ENCODE data around the gene CCDC142. TPM values are rescaled to one million over a fixed set of nuclear protein-coding genes. Genes with fewer than 3 reads are reported as not detected.
"Not testable (repeated sequence)": the region's sequence is repeated elsewhere in the genome, so short reads cannot be mapped to it uniquely, and the experiment has no call there.

CCDC142 gene
- polyA plus RNA-seq, 1 of the 3 experiments (the other 2 are of a cell fraction): 8.7 TPM

DNA sequence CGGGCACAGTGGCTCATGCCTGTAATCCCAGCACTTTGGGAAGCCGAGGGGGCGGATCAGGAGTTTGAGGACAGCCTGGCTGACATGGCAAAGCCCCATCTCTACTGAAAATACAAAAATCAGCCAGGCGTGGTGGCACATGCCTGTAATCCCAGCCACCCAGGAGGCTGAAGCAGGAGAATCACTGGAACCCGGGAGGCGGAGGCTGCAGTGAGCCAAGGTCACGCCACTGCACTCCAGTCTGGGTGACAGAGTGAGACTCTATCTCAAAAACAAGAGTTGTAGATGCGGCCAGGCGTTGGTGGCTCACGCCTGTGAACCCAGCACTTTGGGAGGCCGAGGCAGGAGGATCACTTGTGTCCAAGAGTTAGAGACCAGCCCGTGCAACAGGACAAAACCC is 12.1 kb downstream of the CCDC142 start:
- CTCF ChIA-PET: interaction anchor here (1.0 to 2.6 kb wide), 2 partner anchors 12 to 61 kb away, joined by 4 to 20 read pairs; partner anchors contain the start of genes CCDC142 and TTC31

DNA sequence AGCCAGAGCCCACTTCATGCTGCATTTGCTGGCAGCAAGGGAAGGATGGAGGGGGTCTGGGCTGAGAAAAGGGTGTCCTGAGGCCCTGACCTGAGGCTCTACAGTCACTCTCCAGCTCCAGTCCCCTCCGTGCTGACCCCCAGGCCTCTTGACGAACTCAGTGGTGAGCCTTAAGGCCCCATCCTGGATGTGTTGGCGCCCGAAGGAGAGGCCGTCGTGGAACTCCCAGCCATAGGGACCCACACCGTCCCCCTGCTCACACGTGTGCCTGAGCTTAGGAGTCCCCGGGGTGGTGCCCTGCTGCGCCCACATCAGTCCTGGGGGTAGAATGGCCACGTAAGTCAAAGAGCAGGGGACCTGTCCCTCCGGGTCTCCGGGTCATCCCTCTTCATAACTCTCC is 18.4 kb downstream of the CCDC142 start:
- 14% methylated on average over 10 of the region's 13 CpGs for WGBS (ENCODE audit: low lambda C conversion rate)
- H3K9me3 ChIP-seq: no peaks in the 10 kb centered on the region
- no peaks in the 10 kb centered on the region for H4K20me1 ChIP-seq (ENCODE audit: insufficient read depth)
- no peaks in the 10 kb centered on the region for H3K27me3 ChIP-seq (ENCODE audit: insufficient read depth)
- peaks cover 3 to 20% of the 10 kb centered on the region in 2 experiments; a peak in 1 of 4 replicates for H3K4me1 ChIP-seq (ENCODE audit: control insufficient read depth in 1 of 2, insufficient read depth in 2 of 2, low read depth in 1 of 2, low read length in 1 of 2)
- H3K4me2 ChIP-seq: peak overlapping the region; percentile 98
- DNase-seq: no peak
- H3F3A ChIP-seq (replicated peaks; ENCODE audit: insufficient read depth): peaks cover 12% of the 10 kb centered on the region
- ChIA-PET CTCF (interaction anchor here (0.7 to 1.6 kb wide), 6 partner anchors 10 to 123 kb away, joined by 3 to 6 read pairs (median 4); partner anchors contain the start of genes AUP1, HTRA2, INO80B and PCGF1), POLR2A (interaction anchor here (0.6 to 1.1 kb wide), 3 partner anchors 7 to 43 kb away, joined by 3 read pairs; partner anchors contain the start of genes C2orf81 and WDR54)
- TF ChIP-seq EZH2phosphoT487 (IDR thresholded peaks at IDR 0.05; ENCODE audit: borderline replicate concordance, low read depth) (no peak), RFX5 (IDR thresholded peaks at IDR 0.05; ENCODE audit: low read length) (no peak), RAD21 (IDR thresholded peaks at IDR 0.05; ENCODE audit: low read length) (no peak)
- H3K9ac ChIP-seq: peak overlapping the region; percentile 84
- peaks cover 40% of the 10 kb centered on the region for H3K79me2 ChIP-seq (ENCODE audit: insufficient read depth)
- peak overlapping the region; percentile 75 to 93 for H3K4me3 ChIP-seq (ENCODE audit: low read depth in 2 of 2, low read length in 1 of 2)
- peak overlapping the region; percentile 14; the same call in 1 of the 2 replicates for H2AFZ ChIP-seq (ENCODE audit: low read depth)
- H3K9me2 ChIP-seq: no peaks in the 10 kb centered on the region
- H3K36me3 ChIP-seq (replicated peaks in 1 of 2; ENCODE audit: control insufficient read depth in 1 of 2, insufficient read depth in 2 of 2, low read length in 1 of 2): peaks cover 0 to 28% of the 10 kb centered on the region in 2 experiments
- H3K27ac ChIP-seq (ENCODE audit: low read depth in 2 of 2, low read length in 1 of 2): peak overlapping the region; percentile 62 to 63; a peak in 2 of 4 replicates

More for the DNA sequence above, 12.1 kb downstream of the CCDC142 start:
- not testable (repeated sequence) for H3K4me3 ChIP-seq (ENCODE audit: low read depth in 2 of 2, low read length in 1 of 2); H3K4me2 ChIP-seq; H3K27ac ChIP-seq (ENCODE audit: low read depth in 2 of 2, low read length in 1 of 2); H4K20me1 ChIP-seq (ENCODE audit: insufficient read depth); H3K27me3 ChIP-seq (ENCODE audit: insufficient read depth); H3K9me2 ChIP-seq; H3K9ac ChIP-seq; H3K9me3 ChIP-seq; H2AFZ ChIP-seq (ENCODE audit: low read depth); H3K4me1 ChIP-seq (ENCODE audit: control insufficient read depth in 1 of 2, insufficient read depth in 2 of 2, low read depth in 1 of 2, low read length in 1 of 2); DNase-seq
- POLR2A ChIA-PET: interaction anchor here (1.0 to 6.9 kb wide), 4 partner anchors 10 to 30 kb away, joined by 3 to 60 read pairs (median 10); partner anchors contain the start of genes CCDC142, INO80B and WBP1
- H3K36me3 ChIP-seq (replicated peaks in 1 of 2; ENCODE audit: control insufficient read depth in 1 of 2, insufficient read depth in 2 of 2, low read length in 1 of 2): peaks cover 13 to 15% of the 10 kb centered on the region in 2 experiments
- peaks cover 26% of the 10 kb centered on the region; the same call in 1 of the 2 replicates for H3K79me2 ChIP-seq (ENCODE audit: insufficient read depth)
- H3F3A ChIP-seq (replicated peaks; ENCODE audit: insufficient read depth): peaks cover 39% of the 10 kb centered on the region
- 95% methylated on average over 12 of the region's 12 CpGs for WGBS (ENCODE audit: low lambda C conversion rate)

DNA sequence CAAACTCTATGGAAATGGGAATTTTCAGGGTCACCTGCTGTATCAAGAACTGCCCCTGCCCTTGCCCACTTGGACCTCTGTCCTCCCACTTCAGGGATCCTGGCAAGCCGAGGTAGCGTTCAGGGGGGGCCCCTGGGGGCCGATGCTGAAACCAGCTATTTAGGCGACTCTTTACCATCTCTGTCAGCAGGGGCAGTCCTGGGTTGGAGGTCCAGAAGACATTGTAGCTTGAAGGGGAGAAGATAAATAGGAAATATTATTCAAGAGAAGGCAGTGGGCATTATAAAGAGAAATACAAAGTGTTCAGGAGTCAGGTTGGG is 20.1 kb downstream of the CCDC142 start:
- CTCF ChIA-PET: interaction anchor here (1.0 kb wide), 1 partner anchor 125 kb away, joined by 3 read pairs; no protein-coding TSS in a partner anchor
- 85% methylated on average over 4 of the region's 4 CpGs for WGBS (ENCODE audit: low lambda C conversion rate)
- Histone ChIP-seq H3F3A (replicated peaks; ENCODE audit: insufficient read depth) (peaks cover 12% of the 10 kb centered on the region), H3K4me1 (ENCODE audit: control insufficient read depth in 1 of 2, insufficient read depth in 2 of 2, low read depth in 1 of 2, low read length in 1 of 2) (peaks cover 5 to 22% of the 10 kb centered on the region in 2 experiments; a peak in 1 of 4 replicates), H3K36me3 (replicated peaks in 1 of 2; ENCODE audit: control insufficient read depth in 1 of 2, insufficient read depth in 2 of 2, low read length in 1 of 2) (peaks cover 0 to 28% of the 10 kb centered on the region in 2 experiments), H3K9me3 (no peaks in the 10 kb centered on the region), H3K79me2 (ENCODE audit: insufficient read depth) (peaks cover 47% of the 10 kb centered on the region), H2AFZ (ENCODE audit: low read depth) (no peak overlapping the region), H4K20me1 (ENCODE audit: insufficient read depth) (no peaks in the 10 kb centered on the region), H3K9me2 (no peaks in the 10 kb centered on the region), H3K27ac (ENCODE audit: low read depth in 2 of 2, low read length in 1 of 2) (no peak overlapping the region; a peak in 1 of 4 replicates), H3K27me3 (ENCODE audit: insufficient read depth) (no peaks in the 10 kb centered on the region), H3K9ac (no peak overlapping the region), H3K4me2 (no peak overlapping the region), H3K4me3 (ENCODE audit: low read depth in 2 of 2, low read length in 1 of 2) (no peak overlapping the region)
- DNase-seq: no peak
- TF ChIP-seq RAD21 (IDR thresholded peaks at IDR 0.05; ENCODE audit: low read length) (no peak), RCOR1 (IDR thresholded peaks at IDR 0.05; ENCODE audit: low read length) (no peak), EZH2phosphoT487 (IDR thresholded peaks at IDR 0.05; ENCODE audit: borderline replicate concordance, low read depth) (no peak), RFX5 (IDR thresholded peaks at IDR 0.05; ENCODE audit: low read length) (no peak), TEAD4 (IDR thresholded peaks at IDR 0.05; ENCODE audit: borderline replicate concordance, insufficient read depth) (no peak), GATA2 (CRISPR knock-in tag; IDR thresholded peaks at IDR 0.05) (no peak), MEF2A (IDR thresholded peaks at IDR 0.05; ENCODE audit: borderline replicate concordance, low read depth) (no peak), NRF1 (IDR thresholded peaks at IDR 0.05; ENCODE audit: low read depth, low read length) (no peak), CHD2 (IDR thresholded peaks at IDR 0.05; ENCODE audit: low read length, partially characterized antibody) (no peak), FOSL2 (IDR thresholded peaks at IDR 0.05; ENCODE audit: borderline replicate concordance, low read depth) (no peak), RXRA (IDR thresholded peaks at IDR 0.05; ENCODE audit: borderline replicate concordance, low read depth) (no peak), ELF1 (IDR thresholded peaks at IDR 0.05) (no peak), TCF12 (IDR thresholded peaks at IDR 0.05) (no peak), JUND (IDR thresholded peaks at IDR 0.05) (no peak), FOXM1 (IDR thresholded peaks at IDR 0.05; ENCODE audit: low read depth) (no peak)
- TF ChIP-seq, protein P1, sequence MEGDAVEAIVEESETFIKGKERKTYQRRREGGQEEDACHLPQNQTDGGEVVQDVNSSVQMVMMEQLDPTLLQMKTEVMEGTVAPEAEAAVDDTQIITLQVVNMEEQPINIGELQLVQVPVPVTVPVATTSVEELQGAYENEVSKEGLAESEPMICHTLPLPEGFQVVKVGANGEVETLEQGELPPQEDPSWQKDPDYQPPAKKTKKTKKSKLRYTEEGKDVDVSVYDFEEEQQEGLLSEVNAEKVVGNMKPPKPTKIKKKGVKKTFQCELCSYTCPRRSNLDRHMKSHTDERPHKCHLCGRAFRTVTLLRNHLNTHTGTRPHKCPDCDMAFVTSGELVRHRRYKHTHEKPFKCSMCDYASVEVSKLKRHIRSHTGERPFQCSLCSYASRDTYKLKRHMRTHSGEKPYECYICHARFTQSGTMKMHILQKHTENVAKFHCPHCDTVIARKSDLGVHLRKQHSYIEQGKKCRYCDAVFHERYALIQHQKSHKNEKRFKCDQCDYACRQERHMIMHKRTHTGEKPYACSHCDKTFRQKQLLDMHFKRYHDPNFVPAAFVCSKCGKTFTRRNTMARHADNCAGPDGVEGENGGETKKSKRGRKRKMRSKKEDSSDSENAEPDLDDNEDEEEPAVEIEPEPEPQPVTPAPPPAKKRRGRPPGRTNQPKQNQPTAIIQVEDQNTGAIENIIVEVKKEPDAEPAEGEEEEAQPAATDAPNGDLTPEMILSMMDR (IDR thresholded peaks at IDR 0.05): no peak
- TF ChIP-seq, protein P2, sequence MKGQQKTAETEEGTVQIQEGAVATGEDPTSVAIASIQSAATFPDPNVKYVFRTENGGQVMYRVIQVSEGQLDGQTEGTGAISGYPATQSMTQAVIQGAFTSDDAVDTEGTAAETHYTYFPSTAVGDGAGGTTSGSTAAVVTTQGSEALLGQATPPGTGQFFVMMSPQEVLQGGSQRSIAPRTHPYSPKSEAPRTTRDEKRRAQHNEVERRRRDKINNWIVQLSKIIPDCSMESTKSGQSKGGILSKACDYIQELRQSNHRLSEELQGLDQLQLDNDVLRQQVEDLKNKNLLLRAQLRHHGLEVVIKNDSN (IDR thresholded peaks at IDR 0.05; ENCODE audit: borderline replicate concordance, low read depth): no peak
- TF ChIP-seq, protein P3, sequence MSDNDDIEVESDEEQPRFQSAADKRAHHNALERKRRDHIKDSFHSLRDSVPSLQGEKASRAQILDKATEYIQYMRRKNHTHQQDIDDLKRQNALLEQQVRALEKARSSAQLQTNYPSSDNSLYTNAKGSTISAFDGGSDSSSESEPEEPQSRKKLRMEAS (IDR thresholded peaks at IDR 0.05; ENCODE audit: low read depth): no peak
- POLR2A ChIA-PET: interaction anchor here (5.9 kb wide), 1 partner anchor 11 kb away, joined by 60 read pairs; the partner anchor contains the start of gene MRPL53

Measured in SK-N-SH (cell line).